Pulmonary artery endothelial cell (primary cell): ENCODE measurements around the gene CCNF. TPM values are rescaled to one million over a fixed set of nuclear protein-coding genes. Genes with fewer than 3 reads are reported as not detected.
A peak's percentile ranks its signal among the peaks of the same experiment; 100 is the strongest.

Source experiments
- DNase-seq: peaks from one replicate; pipeline ENCODE4 v3.0.0-alpha.2; 2011; ENCODE audit warnings: low read depth, low spot score
- total RNA-seq: library from RNA; depleted of rRNA; stranded (reverse); fragments of >200 nt; gene quantifications from 2 replicates; pipeline ENCODE4 v1.2.3, GENCODE V29; 2014

CCNF gene
- total RNA-seq, 1 donor from 2014 or later: 32.3 TPM

GRCh38 chr16:2500918-2501750 is 71.9 kb downstream of the CCNF start:
- DNase-seq: peak; percentile 30

- no peak for DNase-seq
Measured at GRCh38 chr16:2501946-2502895, 73.0 kb downstream of the CCNF start.

GRCh38 chr16:2505695-2506094 is 76.4 kb downstream of the CCNF start:
- no peak for DNase-seq

GRCh38 chr16:2507052-2507659 is 77.9 kb downstream of the CCNF start:
- DNase-seq: no peak

- no peak for DNase-seq
Measured at GRCh38 chr16:2507665-2508064, 78.4 kb downstream of the CCNF start.

Other genes with a start within 250 kb of the CCNF start
- gene CASKIN1, start 232.8 kb upstream of the CCNF start, total RNA-seq: 0.04 and 0.26 TPM in 2 replicates
- gene MLST8, start 224.0 kb upstream of the CCNF start, total RNA-seq: 26.4 and 32.1 TPM in 2 replicates
- 1.1 and 6.5 TPM in 2 replicates for gene BRICD5, start 218.6 kb upstream of the CCNF start, total RNA-seq
- 19.3 and 25.8 TPM in 2 replicates for gene PGP, start 214.6 kb upstream of the CCNF start, total RNA-seq
- gene E4F1, start 205.9 kb upstream of the CCNF start, total RNA-seq: 30.3 and 34.0 TPM in 2 replicates
- 0.26 and 0.85 TPM in 2 replicates for gene DNASE1L2, start 193.0 kb upstream of the CCNF start, total RNA-seq
- 35.1 and 35.3 TPM in 2 replicates for gene ECI1, start 177.9 kb upstream of the CCNF start, total RNA-seq
- 64.5 and 77.5 TPM in 2 replicates for gene RNPS1, start 161.3 kb upstream of the CCNF start, total RNA-seq
- gene ABCA3, start 88.7 kb upstream of the CCNF start, total RNA-seq: 26.2 and 31.5 TPM in 2 replicates
- gene TEDC2, start 30.7 kb downstream of the CCNF start, total RNA-seq: 6.6 and 9.5 TPM in 2 replicates
- not detected in 2 replicates for gene NTN3, start 41.9 kb downstream of the CCNF start, total RNA-seq
- 12.8 and 20.1 TPM in 2 replicates for gene TBC1D24, start 45.7 kb downstream of the CCNF start, total RNA-seq
- gene ATP6V0C, start 84.5 kb downstream of the CCNF start, total RNA-seq: 8.8 and 9.6 TPM in 2 replicates
- gene AMDHD2, start 90.9 kb downstream of the CCNF start, total RNA-seq: 30.2 and 36.6 TPM in 2 replicates
- gene CEMP1, start 102.0 kb downstream of the CCNF start, total RNA-seq: not detected in 2 replicates
- 14.2 and 23.8 TPM in 2 replicates for gene PDPK1, start 108.6 kb downstream of the CCNF start, total RNA-seq